Activated CD8-positive, alpha-beta memory T cell treated with anti-CD3 and anti-CD28 coated beads for 48 hours (primary cell): ENCODE measurements around the gene CMYA5.

Experiments
- DNase-seq, 3 experiments: peaks; one replicate each; pipeline ENCODE4 v3.0.0-alpha.2; 2020; ENCODE audit warnings: low read depth in 2 of 3, low spot score in 2 of 3

CMYA5 gene

GRCh38 chr5:79834098-79834753 lies 144.6 kb downstream of the CMYA5 start:
- no peak for DNase-seq

GRCh38 chr5:79834754-79835714 lies 145.4 kb downstream of the CMYA5 start:
- no peak for DNase-seq

- DNase-seq = no peak
These were observed 148.3 kb downstream of the CMYA5 start for GRCh38 chr5:79837761-79838551.

- no peak for DNase-seq
These were observed 150.7 kb downstream of the CMYA5 start for GRCh38 chr5:79840084-79840990.

- DNase-seq = no peak
These were observed 151.5 kb downstream of the CMYA5 start for GRCh38 chr5:79841172-79841571.

GRCh38 chr5:79842006-79842881 lies 152.6 kb downstream of the CMYA5 start:
- DNase-seq = no peak

GRCh38 chr5:79842991-79843390 lies 153.4 kb downstream of the CMYA5 start:
- no peak for DNase-seq

- no peak for DNase-seq
These were observed 154.1 kb downstream of the CMYA5 start for GRCh38 chr5:79843450-79844388.

- DNase-seq = no peak
These were observed 154.9 kb downstream of the CMYA5 start for GRCh38 chr5:79844571-79844970.

- DNase-seq = no peak
These were observed 156.0 kb downstream of the CMYA5 start for GRCh38 chr5:79845448-79846197.

GRCh38 chr5:79846198-79846521 lies 156.5 kb downstream of the CMYA5 start:
- DNase-seq = no peak

- no peak for DNase-seq
These were observed 157.9 kb downstream of the CMYA5 start for GRCh38 chr5:79847561-79847960.

- DNase-seq = no peak
These were observed 159.4 kb downstream of the CMYA5 start for GRCh38 chr5:79849061-79849460.
